NCI-H2081 treated with DMSO at 0.1 percent for 48 hours (cell line): ENCODE measurements around the gene DOK4.

Experiments
- DNase-seq: peaks from one replicate; lab custom pipeline; 2025; lab: John Stamatoyannopoulos, UW

The DOK4 gene

DNA sequence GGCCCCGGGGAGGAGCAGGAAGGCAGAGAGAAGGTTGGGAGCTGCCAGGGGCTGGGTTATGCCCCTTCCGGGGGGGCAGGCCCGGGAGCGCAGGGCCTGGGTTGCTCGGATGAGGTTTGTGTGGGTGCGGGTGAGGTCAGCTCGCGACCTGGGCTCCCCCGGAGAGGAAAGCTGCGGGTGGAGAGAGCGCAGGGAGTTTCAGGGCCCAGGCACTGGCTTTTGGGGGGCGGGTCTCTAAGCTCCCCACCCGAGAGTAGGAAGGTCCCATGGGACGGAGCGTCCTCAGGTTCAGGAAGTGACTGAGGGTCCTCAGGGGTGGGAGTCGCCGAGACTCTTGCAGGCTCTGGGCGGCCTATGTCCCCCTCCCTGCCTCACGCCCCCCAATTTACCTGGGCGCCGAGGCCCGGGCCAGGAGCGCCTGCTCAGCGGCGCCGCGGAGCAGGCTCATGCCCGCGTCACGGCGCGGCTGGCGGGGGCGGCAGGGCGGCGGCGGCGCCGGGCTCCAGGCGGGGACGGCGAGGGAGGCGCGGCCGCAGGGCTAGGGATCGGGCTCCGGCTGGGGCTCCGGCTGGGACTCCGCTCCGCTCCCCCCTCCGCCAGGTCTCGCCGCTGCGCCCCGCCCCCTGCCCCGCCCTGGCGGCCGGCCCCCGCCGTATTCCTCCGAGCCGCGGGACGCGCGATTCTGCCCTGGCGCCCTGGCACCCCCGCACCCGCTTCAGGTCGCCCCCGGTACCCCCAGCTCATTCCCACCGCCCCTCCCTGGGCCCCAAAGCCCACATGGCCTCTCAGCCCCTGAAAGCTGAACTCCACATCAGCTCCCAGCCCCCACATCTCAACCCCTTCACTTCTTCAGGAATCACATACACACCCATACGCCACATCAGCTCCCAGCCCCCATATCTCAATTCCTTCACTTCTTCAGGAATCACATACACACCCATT lies at the start of gene DOK4:
Gene DOK4, minus strand, starts transcription at position 578 of the 942 bp plus-strand sequence. CDS start 6,986 bp downstream, outside the sequence.
- DNase-seq = no peak

DNA sequence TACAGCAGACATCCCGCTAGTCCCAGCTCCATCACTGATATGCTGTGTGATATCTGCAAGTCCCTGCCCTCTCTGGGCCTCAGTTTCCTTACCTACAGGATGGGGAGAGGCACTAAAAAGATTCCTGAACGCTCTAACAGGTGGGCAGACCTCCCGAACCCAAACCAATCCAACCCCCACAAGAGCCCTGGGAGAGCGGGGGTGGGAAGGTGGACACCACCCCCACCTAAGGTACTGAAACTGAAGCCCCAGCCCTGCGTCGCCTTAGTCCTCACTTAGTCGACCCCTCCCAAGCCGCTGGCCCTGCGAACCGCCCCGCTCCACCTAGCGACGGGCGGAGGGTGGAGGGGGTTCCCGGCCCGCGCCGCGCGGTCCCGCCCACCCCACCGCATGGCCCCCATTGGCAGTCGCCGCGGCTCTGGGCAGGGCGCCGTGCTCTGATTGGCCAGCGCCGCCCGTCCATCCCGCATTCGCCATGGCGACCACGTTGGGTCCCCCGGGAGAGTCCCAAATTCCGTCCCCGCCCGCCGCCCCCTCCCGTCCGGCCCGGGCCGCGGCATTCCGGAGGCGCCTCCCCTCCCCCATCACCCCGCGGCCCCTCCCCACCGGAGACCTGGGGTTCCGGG lies 49.5 kb upstream of the DOK4 start:
- DNase-seq = no peak

DNA sequence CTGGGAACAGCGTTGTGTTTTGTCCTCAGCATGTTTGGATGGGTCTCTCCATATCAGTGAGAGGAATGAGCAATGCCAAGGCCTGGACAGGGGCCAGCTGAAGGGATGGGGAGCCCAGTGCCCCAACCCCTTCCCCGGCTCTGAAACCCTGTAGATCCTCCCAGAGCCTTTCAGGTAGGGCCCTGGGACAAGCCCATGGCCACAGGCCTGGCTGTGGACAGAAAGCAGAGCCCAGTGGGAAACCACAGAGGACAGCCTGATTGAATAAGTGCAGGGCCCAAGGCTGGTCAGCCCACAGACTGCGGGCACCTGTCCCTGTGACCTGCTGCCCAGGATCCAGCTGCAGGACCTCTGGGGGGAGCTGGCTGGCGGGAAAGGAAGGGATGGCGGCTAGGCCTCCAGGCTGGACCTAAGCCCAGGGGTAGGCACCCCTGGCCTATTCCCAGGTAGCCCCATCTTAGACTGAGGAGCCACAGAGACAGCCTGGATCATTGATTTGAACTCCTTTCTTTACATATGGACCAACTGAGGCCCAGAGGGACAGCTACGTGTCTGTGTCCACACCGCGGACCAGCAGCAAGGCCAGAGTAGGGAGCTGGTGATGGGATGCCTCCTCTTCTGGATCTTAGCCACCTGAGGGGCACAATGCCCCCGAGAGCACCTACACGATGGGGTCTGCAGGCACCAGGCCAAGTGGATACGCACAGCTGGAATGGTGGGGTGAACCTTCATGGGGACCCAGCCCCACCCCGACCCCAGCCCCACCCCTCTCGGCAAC lies 48.8 kb upstream of the DOK4 start:
- no peak for DNase-seq

DNA sequence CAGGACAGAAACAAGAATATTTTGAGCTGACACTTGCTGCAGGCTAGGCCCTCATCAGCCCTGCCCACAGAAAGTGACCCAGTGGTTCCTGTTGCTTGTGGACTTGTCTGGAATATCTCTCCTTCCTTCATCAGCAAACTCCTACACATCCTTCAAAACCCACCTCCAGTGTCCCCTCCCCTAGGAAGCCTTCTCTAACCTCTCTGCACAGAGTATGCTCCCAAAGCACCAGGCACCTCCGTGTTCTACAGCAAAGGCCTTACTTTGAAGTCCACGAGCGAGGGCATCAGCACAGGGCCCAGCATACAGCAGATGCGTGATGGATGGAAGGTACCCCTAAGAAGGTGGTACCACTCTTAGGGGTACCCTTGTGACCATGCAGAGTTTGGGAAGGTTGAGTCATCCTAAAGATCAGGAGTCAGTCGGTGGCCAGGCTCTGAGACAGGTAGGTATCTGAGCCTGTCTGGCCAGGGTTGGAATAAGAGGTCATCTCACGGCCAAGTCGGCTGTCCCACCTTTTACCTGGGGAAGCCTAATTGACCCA lies 48.1 kb upstream of the DOK4 start:
- DNase-seq = no peak

DNA sequence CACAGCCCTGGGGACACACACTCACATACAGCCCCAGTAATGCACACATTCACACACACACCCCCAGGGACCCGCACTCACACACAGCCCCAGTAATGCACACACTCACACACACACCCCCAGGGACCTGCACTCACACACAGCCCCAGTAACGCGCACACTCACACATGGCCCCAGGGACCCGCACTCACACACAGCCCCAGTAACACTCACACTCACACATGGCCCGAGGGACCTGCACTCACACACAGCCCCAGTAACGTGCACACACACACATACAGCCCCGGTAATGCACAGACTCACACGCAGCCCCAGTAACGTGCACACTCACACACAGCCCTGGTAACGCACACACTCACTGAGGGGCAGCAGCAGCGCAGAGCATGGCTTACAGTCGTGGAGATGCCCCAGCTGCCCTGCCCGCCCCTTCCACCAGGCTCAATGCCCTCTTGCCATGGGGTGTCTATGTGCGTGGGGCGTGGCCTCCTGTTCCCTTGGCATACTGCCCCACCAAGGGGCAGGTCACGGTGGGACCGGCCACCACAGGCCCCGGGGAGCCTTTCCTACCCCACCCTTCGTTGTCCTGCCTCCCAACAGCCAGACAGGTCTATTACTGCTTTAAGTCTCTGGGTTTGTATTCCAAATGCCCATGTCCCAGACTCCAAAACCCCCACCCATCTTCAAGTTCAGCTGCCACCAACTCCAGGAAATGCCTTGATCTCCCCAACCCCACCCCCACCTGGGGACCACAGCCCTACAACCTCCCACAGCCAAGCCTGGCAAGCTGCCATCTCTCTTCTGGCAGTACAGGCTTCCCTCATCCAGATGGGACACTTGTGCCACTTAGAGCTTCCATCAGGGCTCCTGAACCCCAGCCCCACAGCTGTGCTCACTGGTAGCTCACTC lies 47.4 kb upstream of the DOK4 start:
- DNase-seq = no peak

DNA sequence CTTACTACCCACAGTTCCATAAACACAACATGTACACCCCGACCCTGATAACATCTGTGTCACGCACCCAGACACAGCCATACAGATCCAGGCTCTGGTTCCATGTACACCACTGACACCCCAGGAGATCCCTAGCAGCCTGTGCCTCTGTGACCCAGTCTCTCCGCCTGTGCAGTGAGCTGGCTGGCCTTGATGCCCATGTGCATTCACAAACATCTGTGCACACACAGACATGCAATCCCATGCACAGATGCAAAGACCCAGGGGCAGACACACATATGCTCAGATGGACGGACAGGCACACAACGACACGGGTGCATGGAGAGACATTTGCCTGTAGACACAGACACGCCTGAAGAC lies 46.0 kb upstream of the DOK4 start:
- no peak for DNase-seq

DNA sequence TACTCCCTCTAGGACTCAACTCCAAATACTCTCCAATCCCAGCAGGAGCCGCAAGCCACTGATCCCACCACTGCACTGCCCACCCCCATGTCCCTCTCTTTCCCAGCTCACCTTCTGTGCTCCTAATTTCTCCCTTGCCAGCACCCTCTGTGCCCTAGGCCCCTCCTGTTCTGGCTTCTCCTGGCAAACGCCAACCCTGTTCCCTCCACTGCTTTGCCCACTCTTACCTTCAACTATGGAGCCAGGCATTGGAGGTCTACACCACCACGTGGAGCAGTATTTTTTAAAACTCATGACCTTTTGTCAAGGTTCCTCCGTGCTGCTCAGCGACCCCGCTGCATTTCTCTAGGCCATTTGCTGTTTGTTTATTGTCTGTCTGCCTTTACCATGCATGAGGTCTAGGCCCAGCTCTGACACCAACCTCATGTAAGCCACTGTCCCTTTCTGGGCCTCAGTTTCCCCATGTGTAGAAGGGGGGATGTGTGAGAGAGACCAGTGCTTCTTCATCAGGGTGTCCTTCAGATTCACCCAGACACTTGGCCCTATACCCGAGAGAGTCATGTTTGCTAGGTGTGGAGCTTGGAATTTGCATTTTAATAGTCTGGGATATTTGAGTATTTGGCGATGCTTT lies 45.5 kb upstream of the DOK4 start:
- DNase-seq = no peak

DNA sequence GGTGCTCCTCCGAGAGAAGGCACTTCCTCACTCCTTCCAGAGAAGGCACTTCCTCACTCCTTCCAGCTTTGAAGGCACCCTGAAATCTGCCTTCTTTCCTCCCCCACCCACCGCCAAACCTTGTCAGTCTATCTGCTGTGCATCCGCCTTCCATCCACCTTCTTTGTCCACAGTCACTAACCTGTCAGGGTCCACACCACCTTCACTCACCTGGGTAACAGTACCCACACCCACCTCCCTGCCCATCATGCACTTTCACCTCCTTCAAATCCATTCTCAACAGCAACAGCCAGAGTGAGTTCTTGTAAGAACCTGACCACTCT lies 44.9 kb upstream of the DOK4 start:
- DNase-seq = no peak

DNA sequence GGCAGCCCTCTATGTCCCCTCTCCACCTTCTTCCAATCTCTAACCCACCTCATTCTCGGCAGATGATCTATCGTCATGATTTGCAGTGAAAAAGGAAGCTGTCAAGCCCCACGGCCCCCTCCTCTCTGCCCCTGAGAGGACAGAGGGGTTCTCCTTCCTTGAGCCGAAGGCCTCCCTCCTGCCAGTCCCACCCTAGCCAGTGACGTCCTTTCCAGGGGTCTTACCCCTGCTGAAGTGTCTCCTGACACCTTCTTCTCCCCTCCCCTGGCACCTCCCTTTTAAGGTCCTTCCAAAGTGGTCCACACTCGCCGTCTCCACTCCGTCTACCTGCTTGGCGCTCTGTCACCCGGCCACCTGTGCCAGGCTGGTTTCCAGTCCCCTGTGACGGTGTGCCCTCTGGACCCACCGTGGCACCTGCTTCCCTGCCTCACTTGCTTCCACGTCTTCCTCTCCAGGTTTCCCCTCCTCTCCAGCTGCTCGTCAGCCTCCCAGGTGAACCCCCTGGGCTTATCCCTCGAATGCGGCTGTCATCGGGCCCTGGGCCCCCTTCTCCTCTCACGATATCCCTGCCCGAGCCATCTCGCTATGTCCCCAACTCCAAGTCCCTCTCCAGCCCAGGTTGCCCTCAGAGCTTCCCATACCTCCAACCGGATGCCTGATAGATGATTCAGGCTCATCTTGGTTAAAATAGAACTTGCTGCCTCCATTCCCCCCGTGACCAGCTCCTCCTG lies 44.4 kb upstream of the DOK4 start:
- DNase-seq = no peak

DNA sequence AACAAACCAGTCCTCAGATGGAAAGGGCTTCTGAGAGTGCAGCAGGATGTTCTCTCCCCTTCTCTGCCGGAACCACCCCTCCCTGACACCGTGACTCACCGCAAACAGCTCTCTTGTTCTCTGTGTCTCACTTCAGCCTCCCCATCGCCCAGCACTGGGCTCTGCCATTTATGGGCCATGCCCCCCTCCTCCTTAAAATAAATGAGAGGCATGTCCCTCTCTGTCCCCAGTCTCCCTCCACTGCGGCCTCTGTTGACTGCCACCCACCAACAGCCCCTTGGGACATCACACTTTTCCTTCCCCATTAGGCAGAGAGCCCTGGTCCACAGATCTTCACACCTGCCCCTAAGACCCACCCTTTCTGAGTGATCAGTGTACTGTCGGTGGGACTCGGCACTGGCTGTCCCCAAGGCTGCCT lies 43.8 kb upstream of the DOK4 start:
- no peak for DNase-seq

DNA sequence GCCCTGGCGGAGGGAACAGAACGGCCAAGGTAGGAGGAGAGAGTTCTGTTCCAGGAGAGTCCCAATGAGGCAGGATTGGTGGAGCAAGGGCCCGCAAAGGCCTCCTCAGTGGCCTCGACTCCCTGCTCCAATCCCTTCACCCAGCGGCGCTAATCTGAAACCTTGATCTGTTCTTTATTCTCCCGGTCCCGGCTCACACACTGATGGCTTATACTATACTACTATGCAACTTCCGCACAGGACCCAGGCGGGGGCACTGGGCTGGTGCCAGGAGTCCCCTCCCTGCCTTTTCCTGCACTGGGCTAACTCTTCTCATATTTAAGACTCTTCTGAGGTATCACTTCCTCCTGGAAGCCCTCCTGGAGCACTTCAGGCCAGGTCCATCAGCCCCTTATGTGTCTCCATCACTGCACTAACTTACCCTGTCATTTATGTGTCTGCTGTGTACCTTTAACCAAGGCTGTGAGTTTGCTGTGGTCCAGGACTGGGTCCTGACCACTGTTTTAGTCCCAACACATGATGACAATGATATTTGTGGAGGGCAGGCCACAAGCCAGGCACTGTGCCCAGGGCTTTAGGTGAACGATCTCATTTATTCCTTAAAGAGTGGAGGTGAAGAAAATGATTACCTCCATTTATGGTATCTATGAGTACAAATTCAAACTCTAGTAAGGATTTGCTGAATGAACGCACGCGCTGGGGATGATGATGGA lies 43.3 kb upstream of the DOK4 start:
- DNase-seq = no peak

DNA sequence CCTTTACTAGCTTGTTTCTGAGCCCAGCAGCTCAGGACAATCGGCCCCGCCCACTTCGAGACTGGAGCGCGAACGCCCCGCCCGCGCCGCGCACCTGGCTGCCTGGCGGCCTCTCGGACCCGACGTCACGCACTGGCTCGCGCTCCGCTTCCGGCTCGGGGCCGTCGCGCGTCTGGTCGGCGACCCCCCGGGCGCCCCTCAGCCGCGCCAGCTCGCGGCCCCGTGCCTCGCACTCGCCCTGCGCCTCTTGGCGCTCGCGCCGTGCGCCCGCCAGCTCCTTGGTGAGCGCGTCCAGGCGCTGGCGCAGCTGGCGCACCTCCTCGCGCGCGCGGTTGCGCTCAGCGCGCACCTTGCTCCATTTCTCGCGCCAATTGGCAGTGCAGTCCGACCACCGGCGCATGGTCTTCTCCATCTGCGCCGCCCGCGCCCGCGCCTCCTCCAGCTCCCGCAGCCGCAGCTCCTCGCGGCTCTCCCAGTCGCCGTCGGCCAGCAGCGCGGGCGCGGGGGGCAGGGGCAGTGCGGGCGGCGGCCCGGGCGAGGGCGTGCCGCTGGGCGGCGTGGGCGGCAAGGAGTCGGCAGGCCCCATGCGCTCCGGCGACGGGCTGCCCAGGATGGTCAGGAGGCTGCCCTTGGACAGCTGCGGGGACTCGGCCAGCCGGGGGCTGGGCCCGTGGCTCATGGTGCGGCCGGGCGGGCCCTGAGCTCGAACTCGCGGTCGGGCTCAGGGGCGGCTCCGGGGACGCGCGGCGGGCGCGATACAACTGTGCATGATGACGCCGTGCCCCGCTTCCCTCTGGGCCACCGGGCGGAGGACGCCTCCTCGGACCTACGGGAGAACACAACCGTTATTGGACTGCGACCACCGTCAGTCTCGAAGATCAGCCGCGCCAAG lies 42.5 kb upstream of the DOK4 start:
- DNase-seq = no peak

DNA sequence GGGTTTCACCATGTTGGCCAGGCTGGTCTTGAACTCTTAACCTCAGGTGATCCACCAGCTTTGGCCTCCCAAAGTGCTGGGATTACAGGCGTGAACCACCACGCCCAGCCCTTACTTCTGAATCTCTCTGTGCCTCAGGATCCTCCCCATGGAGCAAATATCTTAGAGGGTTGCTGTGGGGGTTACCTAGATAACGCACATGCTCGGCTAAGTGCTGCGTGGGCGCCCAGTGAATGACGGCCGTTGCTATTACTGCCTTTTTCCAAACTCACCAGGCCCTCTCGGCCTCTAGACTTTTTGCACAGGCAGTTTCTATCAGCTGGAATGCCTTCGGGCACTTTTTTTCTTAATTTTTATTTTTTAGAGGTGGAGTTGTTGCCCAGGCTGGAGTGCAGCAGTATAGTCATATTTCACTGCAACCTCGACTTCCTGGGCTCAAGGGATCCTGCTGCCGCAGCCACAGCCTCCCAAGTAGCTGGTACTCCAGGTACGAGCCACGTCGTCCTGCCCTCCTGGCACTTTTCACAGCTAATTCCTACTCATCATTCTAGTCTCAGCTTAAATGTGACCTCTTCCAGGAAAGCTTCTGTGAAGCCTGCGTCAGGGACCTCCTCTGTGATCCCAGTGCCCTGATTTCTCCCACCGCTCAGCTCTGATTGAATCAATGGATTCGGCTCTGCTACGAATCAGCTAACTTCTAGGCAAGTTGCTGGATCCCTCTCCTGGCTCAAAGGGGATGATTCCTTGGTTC lies 41.5 kb upstream of the DOK4 start:
- DNase-seq = no peak

DNA sequence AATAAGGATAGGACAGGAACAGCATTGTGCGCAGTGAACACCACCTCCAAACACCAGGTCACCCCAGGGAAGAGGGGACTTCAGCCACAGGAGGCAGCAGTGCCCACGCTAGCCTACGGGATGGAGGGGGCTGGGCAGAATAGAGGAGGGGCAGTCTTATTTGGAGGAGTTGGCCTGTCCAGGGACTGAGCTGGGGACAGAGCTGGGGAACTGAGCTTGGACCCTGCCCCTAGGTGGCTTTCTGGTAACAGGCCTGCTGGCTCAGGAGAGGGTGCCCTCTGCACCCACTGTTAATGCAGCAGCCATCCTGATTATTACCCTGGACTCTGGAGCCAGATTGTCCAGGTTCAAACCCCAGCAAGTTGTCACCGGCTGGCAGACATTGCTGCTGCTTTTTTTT lies 40.7 kb upstream of the DOK4 start:
- no peak for DNase-seq

DNA sequence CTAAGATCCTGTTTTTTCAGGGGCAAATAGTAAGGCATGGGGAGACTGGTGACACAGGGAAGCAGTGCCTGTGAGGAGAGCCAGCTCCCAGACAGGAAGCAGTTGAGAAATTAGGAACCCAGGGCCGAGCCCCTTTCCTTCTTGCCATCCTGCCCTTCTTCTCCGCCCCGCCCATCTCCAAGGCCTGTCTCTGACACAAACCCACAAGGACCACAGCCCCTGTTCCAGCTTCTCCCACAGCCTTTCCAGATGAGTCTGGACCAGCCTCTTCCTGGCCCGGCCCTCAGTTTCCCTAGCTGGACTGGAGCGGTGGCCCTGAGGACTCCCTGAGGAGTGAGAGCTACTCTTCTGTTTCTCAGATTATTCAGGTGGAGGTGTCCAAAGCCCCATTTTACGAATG lies 40.2 kb upstream of the DOK4 start:
- DNase-seq = no peak

DNA sequence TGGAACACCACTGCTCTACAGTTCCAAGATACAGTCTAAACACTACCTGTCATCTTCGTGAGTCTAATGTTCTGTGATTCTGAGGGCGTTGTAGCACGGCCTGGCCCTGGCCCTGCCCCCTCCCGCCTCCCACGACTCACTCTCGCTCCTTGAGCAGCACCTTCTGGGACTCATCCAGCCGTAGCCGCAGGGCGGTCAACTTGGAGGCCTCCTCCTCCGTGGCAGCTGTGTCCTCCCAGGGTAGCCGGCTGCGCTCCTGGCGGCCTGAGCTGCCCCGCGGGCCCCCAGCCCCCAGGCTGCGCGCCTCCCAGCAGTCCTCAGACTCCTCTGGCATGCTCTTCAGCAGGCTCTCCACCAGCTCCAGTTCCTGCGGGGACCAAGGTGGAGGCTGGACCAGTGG lies 39.5 kb upstream of the DOK4 start:
- DNase-seq = no peak

DNA sequence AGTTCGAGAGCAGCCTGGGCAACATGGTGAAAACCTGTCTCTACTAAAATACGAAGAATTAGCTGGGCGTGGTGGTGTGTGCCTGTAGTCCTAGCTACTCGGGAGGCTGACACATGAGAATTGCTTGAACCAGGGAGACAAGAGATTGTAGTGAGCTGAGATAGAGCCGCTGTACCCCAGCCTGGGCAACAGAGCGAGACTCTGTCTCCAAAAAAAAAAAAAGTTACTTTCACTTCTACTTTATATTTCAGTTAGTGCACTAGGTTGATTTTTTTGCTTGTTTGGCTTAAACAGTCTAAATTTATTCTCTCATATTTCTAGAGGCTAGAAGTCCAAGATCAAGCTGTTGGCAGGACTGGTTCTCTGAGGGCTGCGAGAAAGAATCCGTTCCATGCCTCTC lies 36.7 kb upstream of the DOK4 start:
- no peak for DNase-seq

DNA sequence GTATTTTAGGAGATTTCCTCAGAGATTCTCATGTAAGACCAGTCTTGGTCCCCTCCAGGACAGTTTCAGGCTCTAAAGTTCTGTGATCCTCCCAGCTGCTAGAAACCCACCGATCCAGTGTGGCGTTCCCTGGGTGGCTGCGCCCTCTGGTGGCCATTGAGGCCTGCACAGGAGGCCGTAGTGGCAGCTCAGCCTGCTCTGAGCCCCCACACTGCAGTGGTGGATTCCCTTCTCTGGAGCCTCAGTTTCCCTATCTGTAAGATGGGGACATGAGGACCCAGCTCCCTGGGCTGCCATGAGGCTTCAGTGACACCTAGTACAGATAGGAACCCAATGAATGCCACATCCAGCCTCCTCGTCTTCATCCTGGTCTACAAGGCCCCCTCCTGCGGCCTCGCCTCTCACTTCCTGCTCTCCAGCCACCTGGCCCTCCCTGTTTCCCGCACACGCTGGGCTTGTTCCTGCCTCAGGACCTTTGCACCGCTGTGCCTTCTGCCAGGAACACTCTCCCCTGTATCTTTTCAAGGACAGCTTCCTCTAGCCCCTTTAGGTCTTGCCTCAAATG lies 33.6 kb upstream of the DOK4 start:
- no peak for DNase-seq
